D721Med (cell line): Measurements from ENCODE around the gene PDE3A.

Experiments
- DNase-seq: peaks from one replicate; pipeline ENCODE4 v3.0.0; 2011; ENCODE audit warnings: low spot score; ENCODE audit not compliant: insufficient read length
- FAIRE-seq: peaks from 2 replicates; lab custom pipeline; 2011; peaks lifted over from hg19 to GRCh38; lab: Jason Lieb, UNC
- CTCF ChIP-seq: IDR thresholded peaks from 2 replicates; pipeline ENCODE4 v1.5.1; 2012; ENCODE audit warnings: mild to moderate bottlenecking, control low read depth; ENCODE audit not compliant: insufficient read depth; ENCODE audit errors: missing control alignments

The PDE3A gene

DNA sequence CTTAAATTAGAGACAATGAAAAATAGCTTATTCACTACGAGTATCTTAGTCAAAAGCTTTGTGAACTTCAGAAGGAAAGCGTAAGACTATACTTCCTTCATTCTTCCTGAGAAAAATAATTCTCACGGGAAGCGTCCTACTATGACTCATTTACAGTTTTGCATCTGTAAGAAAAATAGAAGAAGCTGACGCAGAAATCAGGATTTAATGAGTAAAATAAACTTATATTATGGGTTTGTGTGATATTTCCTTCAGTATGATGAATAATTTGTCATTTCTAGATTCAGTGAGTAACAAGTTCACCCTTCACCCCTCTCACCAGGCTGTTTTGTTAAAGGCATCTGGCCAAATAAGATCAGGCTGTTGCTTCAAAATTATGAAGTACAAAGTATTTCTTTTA is 17.8 kb upstream of the PDE3A start:
- no peak for TF ChIP-seq CTCF
- DNase-seq: no peak
- FAIRE-seq: no peak

DNA sequence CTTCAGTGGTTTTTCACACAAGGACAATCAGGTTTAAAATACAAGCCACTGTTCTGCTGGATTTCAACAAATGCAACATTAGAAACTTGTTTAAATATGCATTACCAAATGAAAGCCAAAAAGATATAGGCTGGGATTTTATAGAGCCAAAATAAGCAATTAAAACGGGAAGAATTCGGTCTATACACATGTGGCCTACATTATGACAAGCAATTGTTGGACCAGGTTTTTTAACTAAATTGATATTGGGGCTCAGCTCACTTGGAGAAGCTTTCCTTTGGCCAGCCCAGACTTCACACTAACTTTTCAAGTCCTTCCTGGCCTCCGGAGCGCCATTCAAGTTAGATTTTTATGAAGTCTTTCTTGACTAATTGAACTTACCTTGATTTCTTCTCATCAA is 16.9 kb upstream of the PDE3A start:
- no peak for TF ChIP-seq CTCF
- no peak for FAIRE-seq
- DNase-seq: no peak

- no peak for TF ChIP-seq CTCF
- FAIRE-seq (no peak), DNase-seq (no peak)
These were observed 12.3 kb upstream of the PDE3A start for GRCh38 chr12:20356048-20356447.

- no peak for TF ChIP-seq CTCF
- no peak for FAIRE-seq
- DNase-seq: no peak
These were observed 7.9 kb upstream of the PDE3A start for GRCh38 chr12:20360407-20360806.

- no peak for DNase-seq
- FAIRE-seq: no peak
- no peak for TF ChIP-seq CTCF
These were observed 6.9 kb upstream of the PDE3A start for GRCh38 chr12:20361416-20361815.

DNA sequence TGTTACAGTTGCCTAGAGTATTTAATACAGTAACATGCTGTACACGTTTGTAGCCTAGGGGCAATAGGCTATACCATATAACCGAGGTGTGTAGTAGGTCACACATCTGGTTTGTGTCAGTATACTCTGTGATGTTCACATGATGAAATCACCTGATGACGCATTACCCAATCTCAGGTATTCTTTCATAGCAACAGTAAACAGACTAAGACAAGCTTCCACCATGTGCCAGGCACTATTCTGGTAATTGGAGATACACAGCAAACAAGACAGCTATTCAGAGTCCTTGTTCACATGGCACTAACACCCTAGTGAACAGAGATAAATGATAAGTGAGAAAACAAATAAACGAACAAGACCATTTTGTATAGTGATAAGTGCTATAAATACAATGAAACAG is 3.8 kb upstream of the PDE3A start:
- DNase-seq (no peak), FAIRE-seq (no peak)
- TF ChIP-seq CTCF: no peak

DNA sequence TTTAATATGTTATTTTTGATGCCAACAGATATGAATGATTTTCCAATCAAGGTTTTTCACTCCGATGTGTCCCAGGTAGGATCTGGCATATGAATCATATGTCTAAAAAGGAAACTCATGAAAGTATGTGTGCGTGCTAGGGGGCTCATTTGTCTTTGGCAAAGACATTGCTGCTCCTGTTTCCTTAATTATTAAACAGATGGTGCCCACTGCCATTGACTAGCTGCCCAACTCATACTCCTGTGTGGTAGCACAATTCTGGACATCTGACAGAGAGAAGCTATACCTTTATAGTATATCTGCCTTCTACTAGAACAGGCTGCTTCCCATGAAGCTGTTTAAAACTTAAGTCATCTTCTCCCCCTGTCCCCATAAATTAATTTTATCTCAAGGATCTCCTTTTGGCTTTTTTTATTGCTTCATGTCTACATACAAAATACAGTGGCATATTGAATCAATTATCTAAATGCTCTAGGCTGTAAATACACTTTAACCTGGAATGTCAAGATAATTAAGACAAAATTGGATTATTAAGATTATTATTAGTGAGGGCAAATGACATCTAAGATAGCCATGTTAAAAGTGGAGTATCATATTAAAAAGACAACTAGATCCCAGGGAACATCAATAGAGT is 1.4 kb upstream of the PDE3A start:
- TF ChIP-seq CTCF: no peak
- DNase-seq (no peak), FAIRE-seq (no peak)
